ENCODE results near the gene KCNJ6.

DNA sequence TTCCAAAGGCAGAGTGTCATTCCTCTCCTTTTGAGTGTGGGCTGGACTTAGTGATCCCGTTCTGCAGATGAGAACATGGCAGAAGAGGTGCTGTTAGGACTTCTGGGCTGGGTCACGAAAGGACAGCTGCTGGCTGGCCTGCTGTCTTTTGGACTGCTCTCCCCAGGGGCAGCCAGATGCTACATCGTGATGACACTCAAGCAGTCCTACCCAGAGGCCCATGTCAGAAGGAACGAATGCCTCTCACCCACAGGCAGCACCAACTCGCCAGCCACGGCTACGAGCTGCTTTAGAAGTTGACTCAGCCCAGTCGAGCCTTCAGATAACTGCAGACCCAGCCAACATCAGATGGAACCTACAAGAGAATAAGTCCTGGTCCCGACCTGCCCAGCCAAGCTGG lies 156.5 kb downstream of the KCNJ6 start:
- no peak for TF ChIP-seq ZNF8 (CRISPR knock-in tag; IDR thresholded peaks at IDR 0.05)
- TF ChIP-seq ESRRG (CRISPR knock-in tag; IDR thresholded peaks at IDR 0.05): no peak

Data from SK-N-SH treated with all-trans-retinoic acid at 6 μM for 48 hours (cell line).